NOMO-1 treated with DMSO at 0.1 percent for 48 hours (cell line): ENCODE data around the gene TXN.

Source experiments
- DNase-seq: peaks from one replicate; lab custom pipeline; 2025; ENCODE audit not compliant: unreplicated experiment; lab: John Stamatoyannopoulos, UW

The TXN gene

GRCh38 chr9:110256380-110257096, at the start of gene TXN:
TSS of gene TXN (minus strand) at chr9:110256507. CDS start at chr9:110256435, 72 bp downstream.
- peak; percentile 96 for DNase-seq

- peak; percentile 79 for DNase-seq
Observed at GRCh38 chr9:110303133-110303532, 46.8 kb upstream of the TXN start.

- DNase-seq: no peak
Observed at GRCh38 chr9:110298043-110298605, 41.8 kb upstream of the TXN start.

GRCh38 chr9:110293248-110293647, 36.9 kb upstream of the TXN start:
- DNase-seq: no peak

- DNase-seq: no peak
Observed at GRCh38 chr9:110291921-110292557, 35.7 kb upstream of the TXN start.

GRCh38 chr9:110290001-110290400, 33.7 kb upstream of the TXN start:
- DNase-seq: no peak

GRCh38 chr9:110288503-110288902, 32.2 kb upstream of the TXN start:
- no peak for DNase-seq

- DNase-seq: no peak
Observed at GRCh38 chr9:110287289-110287680, 31.0 kb upstream of the TXN start.

GRCh38 chr9:110284211-110284844, 28.0 kb upstream of the TXN start:
- no peak for DNase-seq

- DNase-seq: no peak
Observed at GRCh38 chr9:110283751-110284150, 27.4 kb upstream of the TXN start.

GRCh38 chr9:110282739-110283081, 26.4 kb upstream of the TXN start:
- DNase-seq: no peak

- peak; percentile 88 for DNase-seq
Observed at GRCh38 chr9:110282018-110282738, 25.9 kb upstream of the TXN start.

- no peak for DNase-seq
Observed at GRCh38 chr9:110278080-110278707, 21.9 kb upstream of the TXN start.

- no peak for DNase-seq
Observed at GRCh38 chr9:110276781-110277180, 20.5 kb upstream of the TXN start.

GRCh38 chr9:110270211-110270995, 14.1 kb upstream of the TXN start:
- DNase-seq: no peak

- DNase-seq: no peak
Observed at GRCh38 chr9:110266795-110267194, 10.5 kb upstream of the TXN start.

GRCh38 chr9:110261632-110262031, 5.3 kb upstream of the TXN start:
- no peak for DNase-seq

- no peak for DNase-seq
Observed at GRCh38 chr9:110260911-110261310, 4.6 kb upstream of the TXN start.

- no peak for DNase-seq
Observed at GRCh38 chr9:110259566-110259965, 3.3 kb upstream of the TXN start.

- no peak for DNase-seq
Observed at GRCh38 chr9:110258690-110259091, 2.4 kb upstream of the TXN start.
